ENCODE results near the gene SMIM12.

SMIM12 gene

GRCh38 chr1:34906756-34907155 is 47.2 kb upstream of the SMIM12 start:
- Histone ChIP-seq H3K9me3 (ENCODE audit: insufficient read depth, low read length) (no peaks in the 10 kb centered on the region), H3K9ac (ENCODE audit: low read length) (no peak overlapping the region), H3K27me3 (ENCODE audit: low read length) (no peaks in the 10 kb centered on the region), H3K27ac (ENCODE audit: low read depth, low read length) (no peak overlapping the region), H3K79me2 (ENCODE audit: insufficient read depth, low read length) (no peaks in the 10 kb centered on the region), H3K4me2 (ENCODE audit: low read depth, low read length, poor library complexity, severe bottlenecking) (no peak overlapping the region), H3F3A (ENCODE audit: insufficient read depth) (no peaks in the 10 kb centered on the region), H3K36me3 (ENCODE audit: low read length) (no peaks in the 10 kb centered on the region), H3K9me2 (replicated peaks; ENCODE audit: insufficient read depth, low read length) (no peaks in the 10 kb centered on the region), H3K4me3 (ENCODE audit: insufficient read depth, low read length, poor library complexity, severe bottlenecking) (no peak overlapping the region), H4K20me1 (ENCODE audit: low read depth, low read length) (no peaks in the 10 kb centered on the region), H2AFZ (ENCODE audit: low read depth, low read length, severe bottlenecking) (no peak overlapping the region)
- TF ChIP-seq CTCF (IDR thresholded peaks at IDR 0.05; ENCODE audit: insufficient read depth, low read length, poor library complexity, severe bottlenecking) (no peak), EZH2phosphoT487 (conservative IDR thresholded peaks at IDR 0.05; ENCODE audit: low read length) (no peak)

DNA sequence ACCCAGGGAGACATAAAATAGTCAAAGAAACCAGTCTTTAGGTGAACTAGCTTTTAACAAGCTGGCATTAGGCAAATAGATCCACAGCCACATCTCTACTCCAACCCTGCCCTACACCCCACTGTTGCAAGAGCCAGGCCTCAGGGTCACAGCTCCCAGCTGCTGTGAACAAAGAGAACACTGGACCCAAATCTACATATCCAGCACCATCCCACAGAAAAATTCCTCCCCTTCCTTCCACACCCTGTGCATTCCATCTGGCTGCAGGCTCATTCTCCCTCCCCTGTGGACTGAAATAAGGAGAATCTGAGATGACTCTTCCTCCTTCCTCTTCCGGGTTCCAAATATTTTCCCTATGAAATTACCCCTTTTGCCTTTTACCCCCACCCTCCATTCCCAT is 46.7 kb upstream of the SMIM12 start:
- H3K27me3 ChIP-seq (ENCODE audit: low read length) = no peaks in the 10 kb centered on the region
- no peaks in the 10 kb centered on the region for H3K9me2 ChIP-seq (replicated peaks; ENCODE audit: insufficient read depth, low read length)

DNA sequence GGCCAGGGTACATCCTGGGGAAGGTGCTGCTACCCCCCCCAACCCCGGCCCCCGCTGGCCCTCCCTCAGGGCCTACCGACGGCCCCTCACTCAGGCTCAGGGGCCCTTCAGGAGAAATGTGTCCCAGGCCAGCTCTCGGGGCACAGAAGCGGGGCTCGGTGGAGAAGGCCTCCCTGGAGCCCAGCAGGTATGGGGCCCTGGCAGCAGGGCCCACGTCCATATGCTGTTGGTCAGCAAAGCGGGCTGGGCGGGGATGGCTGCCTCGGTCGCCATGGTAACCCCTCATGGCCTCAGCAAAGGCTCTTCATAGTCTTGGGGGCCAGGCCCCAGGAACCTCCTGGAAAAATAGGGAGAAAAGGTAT is 45.5 kb upstream of the SMIM12 start:
- H4K20me1 ChIP-seq (ENCODE audit: low read depth, low read length) = no peaks in the 10 kb centered on the region
- H3K36me3 ChIP-seq (ENCODE audit: low read length) = no peaks in the 10 kb centered on the region
- no peak overlapping the region for H2AFZ ChIP-seq (ENCODE audit: low read depth, low read length, severe bottlenecking)
- no peaks in the 10 kb centered on the region for H3K79me2 ChIP-seq (ENCODE audit: insufficient read depth, low read length)
- no peak overlapping the region for H3K27ac ChIP-seq (ENCODE audit: low read depth, low read length)
- H3K9ac ChIP-seq (ENCODE audit: low read length) = no peak overlapping the region
- no peak overlapping the region for H3K4me2 ChIP-seq (ENCODE audit: low read depth, low read length, poor library complexity, severe bottlenecking)
- no peaks in the 10 kb centered on the region for H3K9me3 ChIP-seq (ENCODE audit: insufficient read depth, low read length)
- H3F3A ChIP-seq (ENCODE audit: insufficient read depth) = no peaks in the 10 kb centered on the region
- TF ChIP-seq CTCF (IDR thresholded peaks at IDR 0.05; ENCODE audit: insufficient read depth, low read length, poor library complexity, severe bottlenecking) (no peak), EZH2phosphoT487 (conservative IDR thresholded peaks at IDR 0.05; ENCODE audit: low read length) (no peak)
- H3K4me3 ChIP-seq (ENCODE audit: insufficient read depth, low read length, poor library complexity, severe bottlenecking) = no peak overlapping the region
- H3K9me2 ChIP-seq (replicated peaks; ENCODE audit: insufficient read depth, low read length) = no peaks in the 10 kb centered on the region
- H3K27me3 ChIP-seq (ENCODE audit: low read length) = no peaks in the 10 kb centered on the region

More for the DNA sequence above, 46.7 kb upstream of the SMIM12 start:
- H3K4me2 ChIP-seq (ENCODE audit: low read depth, low read length, poor library complexity, severe bottlenecking) = no peak overlapping the region
- H2AFZ ChIP-seq (ENCODE audit: low read depth, low read length, severe bottlenecking) = no peak overlapping the region
- no peaks in the 10 kb centered on the region for H3K79me2 ChIP-seq (ENCODE audit: insufficient read depth, low read length)
- no peaks in the 10 kb centered on the region for H4K20me1 ChIP-seq (ENCODE audit: low read depth, low read length)
- H3K9me3 ChIP-seq (ENCODE audit: insufficient read depth, low read length) = no peaks in the 10 kb centered on the region
- no peaks in the 10 kb centered on the region for H3K36me3 ChIP-seq (ENCODE audit: low read length)
- no peak overlapping the region for H3K9ac ChIP-seq (ENCODE audit: low read length)
- no peaks in the 10 kb centered on the region for H3F3A ChIP-seq (ENCODE audit: insufficient read depth)
- H3K4me3 ChIP-seq (ENCODE audit: insufficient read depth, low read length, poor library complexity, severe bottlenecking) = no peak overlapping the region
- H3K27ac ChIP-seq (ENCODE audit: low read depth, low read length) = no peak overlapping the region
- no peak for TF ChIP-seq CTCF (IDR thresholded peaks at IDR 0.05; ENCODE audit: insufficient read depth, low read length, poor library complexity, severe bottlenecking)
- TF ChIP-seq EZH2phosphoT487 (conservative IDR thresholded peaks at IDR 0.05; ENCODE audit: low read length) = no peak
